K562 (cell line): ENCODE results near the gene LGI4. TPM values are rescaled to one million over a fixed set of nuclear protein-coding genes. Genes with fewer than 3 reads are reported as not detected.

Experiments
- ATAC-seq: fragments of 200-7000 bp; cut with Tn5 transposase; 3 replicates; pipeline ENCODE4 v1.9.1; 2020; ENCODE audit warnings: moderate library complexity
- BruUV-seq: library from RNA; stranded (reverse); fragments of 400-500 nt; replicated peaks from 2 replicates; lab custom pipeline; 2021; lab: Mats Ljungman, UMichigan
- CTCF ChIA-PET: fragments of 300-600 bp; formaldehyde crosslinking; extraction: SDS; loops from one replicate; lab custom pipeline; 2021; ENCODE audit warnings: low intra/inter-chr PET ratio; lab: Yijun Ruan, JAX
- POLR2A ChIA-PET: fragments of 300-600, 350-650 bp; sonication (Branson Sonifier 250); formaldehyde crosslinking; extraction: SDS; loops from one replicate; lab custom pipeline; 2021; ENCODE audit warnings: antibody characterized with exemption, inconsistent platforms; lab: Yijun Ruan, JAX
- DNase-seq, 4 experiments: peaks; one replicate each; pipeline versions ENCODE4 v3.0.0 to v3.0.0-alpha.2; 2011 to 2018; ENCODE audit warnings: low spot score in 3 of 4, mixed read lengths in 3 of 4; ENCODE audit errors: extremely low read depth in 1 of 4
- FAIRE-seq: peaks from 2 replicates; lab custom pipeline; 2011; peaks lifted over from hg19 to GRCh38; lab: Jason Lieb, UNC
- H2AFZ ChIP-seq: 2 replicates; pipeline ENCODE4 v1.6.0; 2011; ENCODE audit warnings: low read depth, low read length, control low read depth, inconsistent platforms
- H3K27ac ChIP-seq: fragments of 200-600 bp; 3 replicates; pipeline ENCODE4 v1.8.0; 2011; ENCODE audit warnings: low read depth, mild to moderate bottlenecking, control low read depth, inconsistent platforms, low read length, moderate library complexity, mixed read lengths; ENCODE audit errors: extremely low read depth
- H3K27me3 ChIP-seq, 2 experiments: fragments of 300-600 bp in 1 of 2; 2 replicates in 1 of 2; 3 replicates in 1 of 2; pipeline versions ENCODE4 v1.6.0 to v1.8.0; 2011; ENCODE audit warnings: inconsistent platforms in 2 of 2, low read length in 2 of 2, mild to moderate bottlenecking in 1 of 2, mixed read lengths in 1 of 2, moderate library complexity in 1 of 2; ENCODE audit not compliant: control insufficient read depth in 2 of 2, insufficient read depth in 2 of 2
- H3K36me3 ChIP-seq: fragments of 300-600 bp; 3 replicates; pipeline ENCODE4 v1.8.0; 2011; ENCODE audit warnings: mild to moderate bottlenecking, low read length, inconsistent platforms; ENCODE audit not compliant: control insufficient read depth, insufficient read depth
- H3K4me1 ChIP-seq, 2 experiments: fragments of 200-600 bp in 1 of 2; replicated peaks in 1 of 2; 2 replicates in 1 of 2; 3 replicates in 1 of 2; pipeline versions ENCODE4 v1.5.1 to v1.8.0; 2011; ENCODE audit warnings: inconsistent platforms in 2 of 2, low read length in 2 of 2, mild to moderate bottlenecking in 1 of 2, mixed read lengths in 1 of 2, moderate library complexity in 1 of 2; ENCODE audit not compliant: control insufficient read depth in 2 of 2, insufficient read depth in 2 of 2
- H3K4me2 ChIP-seq: 2 replicates; pipeline ENCODE4 v1.6.1; 2011; ENCODE audit warnings: low read length, control low read depth, inconsistent platforms, mixed read lengths; ENCODE audit not compliant: insufficient read depth
- H3K4me3 ChIP-seq: fragments of 200-600 bp; sonication (generic), shearing (Covaris generic); 2 replicates; pipeline ENCODE4 v1.5.1; 2016; ENCODE audit warnings: control low read depth, inconsistent platforms
- H3K79me2 ChIP-seq: fragments of 200-600 bp; 3 replicates; pipeline ENCODE4 v1.8.0; 2011; ENCODE audit warnings: low read length, inconsistent platforms; ENCODE audit not compliant: control insufficient read depth, insufficient read depth
- H3K9ac ChIP-seq, 2 experiments: 2 replicates each; pipeline versions ENCODE4 v1.6.0 to v1.6.1; 2011; ENCODE audit warnings: low read depth in 2 of 2, low read length in 2 of 2, control low read depth in 1 of 2, inconsistent platforms in 1 of 2, mild to moderate bottlenecking in 1 of 2, mixed read lengths in 1 of 2; ENCODE audit not compliant: insufficient read depth in 1 of 2
- H3K9me1 ChIP-seq: one replicate; pipeline ENCODE4 v1.6.0; 2011; ENCODE audit warnings: inconsistent platforms, mild to moderate bottlenecking, low read length, moderate library complexity; ENCODE audit not compliant: control insufficient read depth, insufficient read depth
- H3K9me3 ChIP-seq: replicated peaks from 2 replicates; pipeline ENCODE4 v1.5.1; 2011; ENCODE audit warnings: low read depth, low read length, inconsistent platforms; ENCODE audit not compliant: control insufficient read depth, insufficient read depth
- H4K20me1 ChIP-seq: replicated peaks from 2 replicates; pipeline ENCODE4 v1.6.1; 2011; ENCODE audit warnings: low read length, inconsistent platforms, mixed read lengths; ENCODE audit not compliant: control insufficient read depth, insufficient read depth
- DDX20 ChIP-seq: fragments of 450-650 bp; IDR thresholded peaks from 2 replicates; pipeline ENCODE4 v1.6.1; 2016; ENCODE audit warnings: missing genetic modification characterization, low read depth, mild to moderate bottlenecking, missing compliant biosample characterization, moderate library complexity
- EHMT2 ChIP-seq: fragments of 450-650 bp; IDR thresholded peaks from 2 replicates; pipeline ENCODE4 v1.6.1; 2018; ENCODE audit warnings: antibody characterized with exemption
- ESRRB ChIP-seq: fragments of 250-450 bp; sonication (Bioruptor Pico); IDR thresholded peaks from 2 replicates; pipeline ENCODE4 v1.5.0; 2020; ENCODE audit warnings: mild to moderate bottlenecking, moderate library complexity, borderline replicate concordance
- ETV1 ChIP-seq: fragments of 450-650 bp; conservative IDR thresholded peaks from 2 replicates; pipeline ENCODE4 v1.6.1; 2016; ENCODE audit warnings: missing genetic modification characterization, control low read depth, low read depth, missing compliant biosample characterization
- FOS ChIP-seq: IDR thresholded peaks from 3 replicates; pipeline ENCODE4 v1.6.1; 2011; ENCODE audit not compliant: insufficient read length; ENCODE audit errors: extremely low read depth
- MAX ChIP-seq: sonication (generic); formaldehyde crosslinking; IDR thresholded peaks from 2 replicates; pipeline ENCODE4 v1.9.0; 2022; ENCODE audit warnings: mild to moderate bottlenecking, missing genetic modification reagents
- MECOM ChIP-seq: fragments of 250-450 bp; sonication (Bioruptor Pico); IDR thresholded peaks from 2 replicates; pipeline ENCODE4 v1.8.0; 2022; ENCODE audit warnings: inconsistent platforms
- MIER1 ChIP-seq: fragments of 450-650 bp; IDR thresholded peaks from 2 replicates; pipeline ENCODE4 v1.6.1; 2016; ENCODE audit warnings: antibody characterized with exemption, mild to moderate bottlenecking, low read depth
- PRMT5 ChIP-seq: sonication (generic); formaldehyde crosslinking; IDR thresholded peaks from 2 replicates; pipeline ENCODE4 v1.5.0; 2020; ENCODE audit warnings: missing genetic modification reagents
- PRPF4 ChIP-seq: fragments of 200-400 bp; formaldehyde crosslinking; IDR thresholded peaks from one replicate; pipeline ENCODE4 v1.6.1; 2017; ENCODE audit warnings: low read length, low read depth, mild to moderate bottlenecking; ENCODE audit not compliant: insufficient read depth, poor library complexity, severe bottlenecking
- RFX5 ChIP-seq: IDR thresholded peaks from 2 replicates; pipeline ENCODE4 v1.6.1; 2011; ENCODE audit warnings: low read depth, mild to moderate bottlenecking, improper control_type of control experiment, low read length
- SMAD2 ChIP-seq: fragments of 150-350 bp; IDR thresholded peaks from 2 replicates; pipeline ENCODE4 v1.6.1; 2014; ENCODE audit warnings: low read depth, mild to moderate bottlenecking, low read length
- TBP ChIP-seq: optimal IDR thresholded peaks from 2 replicates; pipeline ENCODE3; 2011; ENCODE audit warnings: low read depth, low read length, improper control_type of control experiment
- TCFL5 ChIP-seq: fragments of 250-450 bp; sonication (Bioruptor Pico); conservative IDR thresholded peaks from 2 replicates; pipeline ENCODE4 v1.6.1; 2021; ENCODE audit warnings: mild to moderate bottlenecking, moderate library complexity, matching md5 sums
- ZNF324 ChIP-seq: fragments of 250-450 bp; sonication (Bioruptor Pico); IDR thresholded peaks from 2 replicates; pipeline ENCODE4 v1.4.0; 2020; ENCODE audit warnings: mild to moderate bottlenecking
- WGBS: fragments of 100-300 bp; shearing (Covaris generic); methylation state at CpG from one replicate; pipeline ENCODE4 v1.1.6; 2016; ENCODE audit warnings: low coverage, mixed read lengths; ENCODE audit not compliant: insufficient coverage; ENCODE audit errors: missing lambda C conversion rate; 5-methylcytosine and 5-hydroxymethylcytosine counted together
- in situ Hi-C: fragments of 300-500 bp; cut with MboI; formaldehyde crosslinking; loops from 4 replicates; pipeline ENCODE4 v1.15.0; 2018; ENCODE audit warnings: inconsistent platforms, mixed read lengths
- intact Hi-C: fragments of 100-400 bp; cut with micrococcal nuclease; formaldehyde crosslinking; loops from 2 replicates; pipeline ENCODE4 v1.14.2; 2022
- polyA plus RNA-seq, 8 experiments: library from polyadenylated mRNA; depleted of rRNA in 4 of 8; stranded (reverse) in 5 of 8; unstranded in 3 of 8; fragments of >200 nt; fragmentation: Nextera tagmentation in 2 of 8; fragmentation: Illumina TruSeq in 1 of 8; extraction: Ambion mirVana in 2 of 8; extraction: Trizol in 1 of 8; gene quantifications; 2 replicates each; pipeline versions ENCODE4 v1.2.1 to v1.2.3, GENCODE V29; 2011 to 2014; ENCODE audit warnings: inconsistent platforms in 1 of 8, missing spikeins in 1 of 8
- total RNA-seq, 7 experiments: library from RNA; depleted of rRNA in 6 of 7; stranded (reverse); fragments of >200 nt in 6 of 7; fragmentation: Illumina TruSeq in 2 of 7; extraction: Trizol in 2 of 7; gene quantifications; 2 replicates each; pipeline versions ENCODE4 v1.2.1 to v1.2.3, GENCODE V29; 2011 to 2021; ENCODE audit warnings: low replicate concordance in 1 of 7

LGI4 gene
- total and polyA plus RNA-seq, 9 of the 15 experiments (the other 6 are each of a cell fraction or from before 2014, with no cell fraction given), result 0.14 to 0.30 (median 0.24) TPM; not detected in 4

- DNase-seq (no peak), ATAC-seq (no peak), FAIRE-seq (no peak)
- in situ Hi-C loops (no loop called here), intact Hi-C loops (no loop called here)
- no peak overlapping the region for H3K27ac ChIP-seq
- H2AFZ ChIP-seq, result no peak overlapping the region
- H3K9me3 ChIP-seq, result no peaks in the 10 kb centered on the region
- CTCF ChIA-PET, result no interaction called here
- no peaks in the 10 kb centered on the region for H3K9me1 ChIP-seq
- no peaks in the 10 kb centered on the region for H3K79me2 ChIP-seq
- POLR2A ChIA-PET, result interaction anchor here (0.6 kb wide), 1 partner anchor 360 kb away, joined by 3 read pairs; no protein-coding TSS in a partner anchor
- H3K9ac ChIP-seq, result peak overlapping the region in 1 of 2 experiments; percentile 15; a peak in 1 of 4 replicates
- BruUV-seq, result no TSS peak
- H3K4me1 ChIP-seq, result peaks cover 0 to 19% of the 10 kb centered on the region in 2 experiments; a peak in 2 of 5 replicates
- H4K20me1 ChIP-seq, result no peaks in the 10 kb centered on the region
- no peak overlapping the region for H3K4me2 ChIP-seq
- WGBS, result 33% methylated on average over 14 of the region's 15 CpGs
- H3K4me3 ChIP-seq, result no peak overlapping the region
- TF ChIP-seq PRMT5 (CRISPR knock-in tag) (no peak), TCFL5 (CRISPR knock-in tag) (no peak), MIER1 (no peak), ZNF324 (no peak), TBP (no peak), ETV1 (tag) (no peak), FOS (no peak), ESRRB (CRISPR knock-in tag) (no peak), MECOM (CRISPR knock-in tag) (no peak), MAX (no peak), PRPF4 (no peak), SMAD2 (no peak), DDX20 (tag) (no peak), EHMT2 (no peak), RFX5 (no peak)
- H3K27me3 ChIP-seq, result peaks cover 11 to 26% of the 10 kb centered on the region in 2 experiments; a peak in 3 of 5 replicates
- H3K36me3 ChIP-seq, result no peaks in the 10 kb centered on the region
Observed at GRCh38 chr19:35083691-35084508, 51.0 kb downstream of the LGI4 start.
